Mesothelial cell of epicardium (in vitro differentiated cells): ENCODE measurements around the gene CAPS. TPM values are rescaled to one million over a fixed set of nuclear protein-coding genes. Genes with fewer than 3 reads are reported as not detected.
A peak's percentile ranks its signal among the peaks of the same experiment; 100 is the strongest.

Source experiments
- DNase-seq, 2 experiments: peaks; one replicate each; pipeline ENCODE4 v3.0.0; 2021; ENCODE audit warnings: low spot score in 2 of 2; ENCODE audit not compliant: unreplicated experiment in 2 of 2
- H3K27ac Mint-ChIP-seq: 2 replicates; pipeline ENCODE4 v1.8.0; 2021; ENCODE audit warnings: mixed read lengths
- H3K27me3 Mint-ChIP-seq: 2 replicates; pipeline ENCODE4 v1.8.0; 2021; ENCODE audit warnings: low read depth, mixed read lengths
- H3K36me3 Mint-ChIP-seq: 2 replicates; pipeline ENCODE4 v1.8.0; 2021; ENCODE audit warnings: mixed read lengths
- H3K4me1 Mint-ChIP-seq: 2 replicates; pipeline ENCODE4 v1.8.0; 2021; ENCODE audit warnings: mixed read lengths
- H3K4me3 Mint-ChIP-seq: 2 replicates; pipeline ENCODE4 v1.8.0; 2021; ENCODE audit warnings: mild to moderate bottlenecking, moderate library complexity, mixed read lengths
- H3K9me3 Mint-ChIP-seq: 2 replicates; pipeline ENCODE4 v1.8.0; 2021; ENCODE audit warnings: mixed read lengths
- total RNA-seq: library from RNA; stranded (reverse); gene quantifications from 3 replicates; pipeline ENCODE4 v1.2.1, GENCODE V29; 2021
- TF ChIP-seq, protein P1 (sequence below): fragments of 200-600 bp; sonication (generic); IDR thresholded peaks from one replicate; pipeline ENCODE4 v1.5.0; 2021; ENCODE audit warnings: antibody characterized with exemption; ENCODE audit not compliant: unreplicated experiment

CAPS gene
- total RNA-seq, 1 donor from 2014 or later = 16.2 TPM

GRCh38 chr19:5950741-5951140, 36.7 kb downstream of the CAPS start:
- Mint-ChIP-seq H3K27ac (peak overlapping the region; percentile 81), H3K4me1 (peaks cover 69% of the 10 kb centered on the region), H3K9me3 (no peaks in the 10 kb centered on the region), H3K4me3 (no peak overlapping the region), H3K36me3 (peaks cover 4% of the 10 kb centered on the region), H3K27me3 (no peaks in the 10 kb centered on the region)
- TF ChIP-seq, protein P1, sequence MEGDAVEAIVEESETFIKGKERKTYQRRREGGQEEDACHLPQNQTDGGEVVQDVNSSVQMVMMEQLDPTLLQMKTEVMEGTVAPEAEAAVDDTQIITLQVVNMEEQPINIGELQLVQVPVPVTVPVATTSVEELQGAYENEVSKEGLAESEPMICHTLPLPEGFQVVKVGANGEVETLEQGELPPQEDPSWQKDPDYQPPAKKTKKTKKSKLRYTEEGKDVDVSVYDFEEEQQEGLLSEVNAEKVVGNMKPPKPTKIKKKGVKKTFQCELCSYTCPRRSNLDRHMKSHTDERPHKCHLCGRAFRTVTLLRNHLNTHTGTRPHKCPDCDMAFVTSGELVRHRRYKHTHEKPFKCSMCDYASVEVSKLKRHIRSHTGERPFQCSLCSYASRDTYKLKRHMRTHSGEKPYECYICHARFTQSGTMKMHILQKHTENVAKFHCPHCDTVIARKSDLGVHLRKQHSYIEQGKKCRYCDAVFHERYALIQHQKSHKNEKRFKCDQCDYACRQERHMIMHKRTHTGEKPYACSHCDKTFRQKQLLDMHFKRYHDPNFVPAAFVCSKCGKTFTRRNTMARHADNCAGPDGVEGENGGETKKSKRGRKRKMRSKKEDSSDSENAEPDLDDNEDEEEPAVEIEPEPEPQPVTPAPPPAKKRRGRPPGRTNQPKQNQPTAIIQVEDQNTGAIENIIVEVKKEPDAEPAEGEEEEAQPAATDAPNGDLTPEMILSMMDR = no peak
- DNase-seq = no peak

GRCh38 chr19:5951338-5951861, 37.3 kb downstream of the CAPS start:
- Mint-ChIP-seq H3K27ac (peak overlapping the region; percentile 81), H3K36me3 (peaks cover 4% of the 10 kb centered on the region), H3K4me3 (no peak overlapping the region), H3K9me3 (no peaks in the 10 kb centered on the region), H3K4me1 (peaks cover 74% of the 10 kb centered on the region), H3K27me3 (no peaks in the 10 kb centered on the region)
- no peak for DNase-seq
- TF ChIP-seq, protein P1 = no peak

- no peak for DNase-seq
- TF ChIP-seq, protein P1 = no peak
- H3K4me1 Mint-ChIP-seq = peaks cover 79% of the 10 kb centered on the region
- H3K4me3 Mint-ChIP-seq = no peak overlapping the region
- H3K9me3 Mint-ChIP-seq = no peaks in the 10 kb centered on the region
- peaks cover 4% of the 10 kb centered on the region for H3K36me3 Mint-ChIP-seq
- no peaks in the 10 kb centered on the region for H3K27me3 Mint-ChIP-seq
- peak overlapping the region; percentile 56 for H3K27ac Mint-ChIP-seq
Observed at GRCh38 chr19:5952193-5953029, 38.4 kb downstream of the CAPS start.

GRCh38 chr19:5953030-5953589, 39.1 kb downstream of the CAPS start:
- peaks cover 81% of the 10 kb centered on the region for H3K4me1 Mint-ChIP-seq
- DNase-seq = no peak
- H3K9me3 Mint-ChIP-seq = no peaks in the 10 kb centered on the region
- H3K27ac Mint-ChIP-seq = peak overlapping the region; percentile 52
- no peaks in the 10 kb centered on the region for H3K27me3 Mint-ChIP-seq
- TF ChIP-seq, protein P1 = no peak
- no peak overlapping the region for H3K4me3 Mint-ChIP-seq
- H3K36me3 Mint-ChIP-seq = peaks cover 3% of the 10 kb centered on the region

DNA sequence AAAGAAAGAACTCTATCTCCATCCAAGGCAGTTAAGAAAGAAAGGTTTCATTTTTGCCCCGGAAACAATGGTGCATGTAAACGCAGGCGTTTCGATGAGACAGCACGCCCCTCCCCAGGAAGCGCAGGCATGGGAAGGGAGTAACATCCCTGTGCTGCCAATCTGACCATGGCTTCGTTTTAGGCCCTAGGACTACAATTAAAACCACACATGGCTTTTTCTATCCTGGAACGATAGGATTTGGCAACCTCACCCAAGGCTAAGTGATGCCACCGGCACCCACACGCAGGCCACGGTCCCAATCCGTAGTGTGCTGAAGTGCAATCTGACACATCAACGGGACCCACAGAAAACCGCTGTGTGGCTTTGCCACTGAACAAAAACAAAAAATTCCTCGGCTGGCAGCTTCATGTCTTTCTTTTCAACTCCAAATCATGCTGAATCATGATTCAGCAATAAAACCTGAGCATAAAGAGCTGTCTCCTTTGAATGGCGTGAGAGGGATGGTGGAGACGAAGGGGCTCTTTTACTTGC, 39.7 kb downstream of the CAPS start:
- H3K9me3 Mint-ChIP-seq = no peaks in the 10 kb centered on the region
- no peaks in the 10 kb centered on the region for H3K27me3 Mint-ChIP-seq
- H3K36me3 Mint-ChIP-seq = peaks cover 3% of the 10 kb centered on the region
- no peak for DNase-seq
- peak overlapping the region; percentile 55 for H3K27ac Mint-ChIP-seq
- peaks cover 80% of the 10 kb centered on the region for H3K4me1 Mint-ChIP-seq
- TF ChIP-seq, protein P1 = no peak
- H3K4me3 Mint-ChIP-seq = no peak overlapping the region
